Pulmonary artery endothelial cell (primary cell): ENCODE results near the gene TMIE. TPM values are rescaled to one million over a fixed set of nuclear protein-coding genes. Genes with fewer than 3 reads are reported as not detected.

Experiments used
- DNase-seq: peaks from one replicate; pipeline ENCODE4 v3.0.0-alpha.2; 2011; ENCODE audit warnings: low read depth, low spot score
- total RNA-seq: library from RNA; depleted of rRNA; stranded (reverse); fragments of >200 nt; gene quantifications from 2 replicates; pipeline ENCODE4 v1.2.3, GENCODE V29; 2014

Gene TMIE
- total RNA-seq, 1 donor from 2014 or later = 0.46 TPM

GRCh38 chr3:46669191-46669999 is 31.8 kb upstream of the TMIE start:
- no peak for DNase-seq

GRCh38 chr3:46670000-46670890 is 30.9 kb upstream of the TMIE start:
- DNase-seq = no peak

GRCh38 chr3:46670891-46671427 is 30.2 kb upstream of the TMIE start:
- no peak for DNase-seq

- no peak for DNase-seq
Observed at GRCh38 chr3:46671541-46672348, 29.4 kb upstream of the TMIE start.

- DNase-seq = no peak
Observed at GRCh38 chr3:46672349-46672695, 28.9 kb upstream of the TMIE start.

GRCh38 chr3:46673151-46674030 is 27.8 kb upstream of the TMIE start:
- no peak for DNase-seq

GRCh38 chr3:46674031-46674845 is 27.0 kb upstream of the TMIE start:
- no peak for DNase-seq

- no peak for DNase-seq
Observed at GRCh38 chr3:46675426-46675825, 25.8 kb upstream of the TMIE start.

- no peak for DNase-seq
Observed at GRCh38 chr3:46675843-46676567, 25.2 kb upstream of the TMIE start.

- no peak for DNase-seq
Observed at GRCh38 chr3:46676601-46677410, 24.4 kb upstream of the TMIE start.

- no peak for DNase-seq
Observed at GRCh38 chr3:46677411-46677726, 23.8 kb upstream of the TMIE start.

- no peak for DNase-seq
Observed at GRCh38 chr3:46678280-46678679, 22.9 kb upstream of the TMIE start.

GRCh38 chr3:46679681-46680080 is 21.5 kb upstream of the TMIE start:
- DNase-seq = no peak

- no peak for DNase-seq
Observed at GRCh38 chr3:46680298-46680826, 20.8 kb upstream of the TMIE start.

- DNase-seq = no peak
Observed at GRCh38 chr3:46681387-46681786, 19.8 kb upstream of the TMIE start.

GRCh38 chr3:46681856-46682540 is 19.2 kb upstream of the TMIE start:
- DNase-seq = no peak

- DNase-seq = no peak
Observed at GRCh38 chr3:46682974-46683373, 18.2 kb upstream of the TMIE start.
